MM.1S (cell line): Measurements from ENCODE around the gene POLR1A.

Source experiments
- CTCF ChIP-seq: fragments of 300-600 bp; sonication (generic); IDR thresholded peaks from 2 replicates; pipeline ENCODE4 v1.5.1; 2016; ENCODE audit warnings: antibody characterized with exemption, low read length, mixed read lengths
- EZH2 ChIP-seq: fragments of 300-600 bp; sonication (generic); optimal IDR thresholded peaks from 2 replicates; pipeline ENCODE3; 2017; ENCODE audit warnings: low read depth, mild to moderate bottlenecking, antibody characterized with exemption, low read length, mixed read lengths
- EZH2phosphoT487 ChIP-seq: fragments of 300-600 bp; sonication (generic); IDR thresholded peaks from 2 replicates; pipeline ENCODE4 v1.6.1; 2018; ENCODE audit warnings: antibody characterized with exemption, low read length

GRCh38 chr2:86035883-86036668, 69.6 kb downstream of the POLR1A start:
- TF ChIP-seq CTCF (peak; percentile 54), EZH2 (no peak), EZH2phosphoT487 (no peak)
